Left renal cortex interstitium (tissue), 4 donors: ENCODE data around the gene B3GALNT1. TPM values are rescaled to one million over a fixed set of nuclear protein-coding genes. Genes with fewer than 3 reads are reported as not detected.

Experiments
- polyA plus RNA-seq, 4 donors: library from polyadenylated mRNA; unstranded; fragments of 120-200 nt; gene quantifications; one replicate each; pipeline ENCODE4 v1.2.1, GENCODE V29; 2013; ENCODE audit not compliant: insufficient read length in 4 of 4

Gene B3GALNT1
- polyA plus RNA-seq, 4 donors, result 41.0 to 50.1 (median 44.9) TPM

Other genes starting within 250 kb of the B3GALNT1 start
- 10 to 100 TPM; 46.0 to 62.8 (median 55.1) TPM for gene NMD3, start 116.0 kb upstream of the B3GALNT1 start, polyA plus RNA-seq